Measurements from ENCODE around the gene LNX1. TPM values are rescaled to one million over a fixed set of nuclear protein-coding genes. Genes with fewer than 3 reads are reported as not detected.

The LNX1 gene
- total and polyA plus RNA-seq, 10 of the 15 experiments (the other 5 are each of a cell fraction or from before 2014, with no cell fraction given): 0.72 to 1.4 (median 1.0) TPM

DNA sequence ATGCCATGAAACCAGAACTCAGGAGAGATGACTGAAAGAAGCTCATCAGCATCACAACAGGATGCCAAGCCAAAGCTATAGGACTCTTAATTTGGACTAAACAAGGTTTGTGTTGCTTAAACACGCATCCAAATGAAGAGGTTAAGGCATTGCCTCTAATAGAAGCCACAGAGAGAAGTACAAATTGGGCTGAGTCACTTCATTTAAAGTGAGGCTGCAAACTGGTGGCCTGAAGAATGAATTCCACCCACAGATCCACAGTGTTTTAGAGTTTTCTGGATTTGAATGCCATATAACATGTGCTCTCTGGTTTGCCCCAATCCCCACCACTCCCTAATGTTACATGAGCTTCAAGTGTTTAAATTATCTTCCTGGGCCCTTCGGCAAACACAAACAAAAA is 110.4 kb downstream of the LNX1 start:
- POLR2A ChIA-PET: interaction anchor here (1.4 kb wide), 1 partner anchor 9 kb away, joined by 5 read pairs; no protein-coding TSS in a partner anchor
- CTCF ChIA-PET: interaction anchor here (1.2 to 2.2 kb wide), 3 partner anchors 9 to 324 kb away, joined by 3 to 25 read pairs (median 6); no protein-coding TSS in a partner anchor
- H3K79me2 ChIP-seq (ENCODE audit: control insufficient read depth, insufficient read depth, low read length): no peaks in the 10 kb centered on the region
- no peaks in the 10 kb centered on the region for H3K4me1 ChIP-seq (ENCODE audit: control insufficient read depth, insufficient read depth, low read length)
- no TSS peak for BruUV-seq (replicated peaks)
- no peaks in the 10 kb centered on the region for H4K20me1 ChIP-seq (ENCODE audit: control insufficient read depth, insufficient read depth)
- intact Hi-C loops (cut with micrococcal nuclease; ENCODE audit: unreplicated experiment) (no loop called here), in situ Hi-C loops (cut with MboI) (loop anchor here (10.0 kb wide), 1 partner anchor 734 kb away; no protein-coding TSS in a partner anchor)
- no peaks in the 10 kb centered on the region for H3K36me3 ChIP-seq (ENCODE audit: control insufficient read depth in 2 of 2, insufficient read depth in 2 of 2, low read length in 1 of 2)
- H3K9ac ChIP-seq (ENCODE audit: control insufficient read depth, insufficient read depth, low read length): no peak overlapping the region
- no peaks in the 10 kb centered on the region for H3K9me3 ChIP-seq (replicated peaks; ENCODE audit: control insufficient read depth, insufficient read depth, low read length)
- SMC1A ChIA-PET (ENCODE audit: uncharacterized antibody, unreplicated experiment): interaction anchor here (0.8 to 1.6 kb wide), 5 partner anchors 13 to 281 kb away, joined by 3 to 6 read pairs (median 4); no protein-coding TSS in a partner anchor
- TF ChIP-seq TBL1XR1 (IDR thresholded peaks at IDR 0.05; ENCODE audit: low read depth, low read length) (no peak), EP300 (IDR thresholded peaks at IDR 0.05; ENCODE audit: borderline replicate concordance in 1 of 2, control insufficient read depth in 1 of 2, low read depth in 2 of 2, low read length in 2 of 2) (no peak), NFYA (IDR thresholded peaks at IDR 0.05; ENCODE audit: borderline replicate concordance, low read depth, low read length) (no peak)
- TF ChIP-seq, protein P1, sequence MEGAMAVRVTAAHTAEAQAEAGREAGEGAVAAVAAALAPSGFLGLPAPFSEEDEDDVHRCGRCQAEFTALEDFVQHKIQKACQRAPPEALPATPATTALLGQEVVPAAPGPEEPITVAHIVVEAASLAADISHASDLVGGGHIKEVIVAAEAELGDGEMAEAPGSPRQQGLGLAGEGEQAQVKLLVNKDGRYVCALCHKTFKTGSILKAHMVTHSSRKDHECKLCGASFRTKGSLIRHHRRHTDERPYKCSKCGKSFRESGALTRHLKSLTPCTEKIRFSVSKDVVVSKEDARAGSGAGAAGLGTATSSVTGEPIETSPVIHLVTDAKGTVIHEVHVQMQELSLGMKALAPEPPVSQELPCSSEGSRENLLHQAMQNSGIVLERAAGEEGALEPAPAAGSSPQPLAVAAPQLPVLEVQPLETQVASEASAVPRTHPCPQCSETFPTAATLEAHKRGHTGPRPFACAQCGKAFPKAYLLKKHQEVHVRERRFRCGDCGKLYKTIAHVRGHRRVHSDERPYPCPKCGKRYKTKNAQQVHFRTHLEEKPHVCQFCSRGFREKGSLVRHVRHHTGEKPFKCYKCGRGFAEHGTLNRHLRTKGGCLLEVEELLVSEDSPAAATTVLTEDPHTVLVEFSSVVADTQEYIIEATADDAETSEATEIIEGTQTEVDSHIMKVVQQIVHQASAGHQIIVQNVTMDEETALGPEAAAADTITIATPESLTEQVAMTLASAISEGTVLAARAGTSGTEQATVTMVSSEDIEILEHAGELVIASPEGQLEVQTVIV (IDR thresholded peaks at IDR 0.05; ENCODE audit: borderline replicate concordance, partially characterized antibody): no peak
- 18% methylated on average over 2 of the region's 2 CpGs for whole genome bisulfite sequencing (ENCODE audit: insufficient coverage, insufficient replicate concordance, low lambda C conversion rate, missing lambda C conversion rate)
- no peak overlapping the region for H3K27ac ChIP-seq (ENCODE audit: control insufficient read depth, insufficient read depth)
- RAD21 ChIA-PET (ENCODE audit: unreplicated experiment): interaction anchor here (1.0 kb wide), 1 partner anchor 324 kb away, joined by 3 read pairs; no protein-coding TSS in a partner anchor
- H3K4me2 ChIP-seq (ENCODE audit: control insufficient read depth, insufficient read depth): no peak overlapping the region
- H3K4me3 ChIP-seq: no peak overlapping the region
- no peak for ATAC-seq
- FAIRE-seq: no peak
- H3K27me3 ChIP-seq (replicated peaks in 1 of 2; ENCODE audit: control insufficient read depth in 2 of 2, insufficient read depth in 2 of 2, low read length in 1 of 2): peaks cover 0 to 3% of the 10 kb centered on the region in 2 experiments; a peak in 2 of 4 replicates
- DNase-seq (ENCODE audit: low read depth, low spot score): no peak
- no peak overlapping the region for H2AFZ ChIP-seq (ENCODE audit: control insufficient read depth, low read depth, low read length)

All from GM12878 (cell line).